ENCODE measurements around the gene THEMIS2. TPM values are rescaled to one million over a fixed set of nuclear protein-coding genes. Genes with fewer than 3 reads are reported as not detected.

The THEMIS2 gene
- total RNA-seq, 1 donor from 2014 or later, result 21.9 TPM

GRCh38 chr1:27858949-27859576 is 13.3 kb upstream of the THEMIS2 start:
- Histone ChIP-seq H3K4me3 (no peak overlapping the region), H3K27me3 (no peaks in the 10 kb centered on the region), H3K4me1 (peaks cover 13% of the 10 kb centered on the region), H3K27ac (no peak overlapping the region), H3K9me3 (no peaks in the 10 kb centered on the region), H3K36me3 (no peaks in the 10 kb centered on the region)
- intact Hi-C loops (cut with DNase I), result no loop called here
- DNase-seq (ENCODE audit: extremely low spot score in 2 of 2), result no peak
- no peak for TF ChIP-seq POLR2AphosphoS5 (IDR thresholded peaks at IDR 0.05; ENCODE audit: insufficient read depth in 1 of 2, low read depth in 1 of 2)

- TF ChIP-seq POLR2A (IDR thresholded peaks at IDR 0.05) (no peak), CTCF (IDR thresholded peaks at IDR 0.05) (no peak), POLR2AphosphoS5 (IDR thresholded peaks at IDR 0.05; ENCODE audit: insufficient read depth in 1 of 2, low read depth in 1 of 2) (no peak)
- no peaks in the 10 kb centered on the region for H3K36me3 ChIP-seq
- intact Hi-C loops (cut with DNase I), result loop anchor here (10.0 kb wide), 1 partner anchor 123 kb away; no protein-coding TSS in a partner anchor
These were observed 10.9 kb upstream of the THEMIS2 start for GRCh38 chr1:27861436-27861835.

GRCh38 chr1:27862004-27862403 is 10.3 kb upstream of the THEMIS2 start:
- peaks cover 13% of the 10 kb centered on the region for H3K4me1 ChIP-seq
- intact Hi-C loops (cut with DNase I), result loop anchor here (10.0 kb wide), 1 partner anchor 123 kb away; no protein-coding TSS in a partner anchor
- no peaks in the 10 kb centered on the region for H3K9me3 ChIP-seq
- DNase-seq (ENCODE audit: extremely low spot score in 2 of 2), result no peak
- H3K27ac ChIP-seq, result no peak overlapping the region
- no peaks in the 10 kb centered on the region for H3K36me3 ChIP-seq
- H3K27me3 ChIP-seq, result no peaks in the 10 kb centered on the region
- TF ChIP-seq POLR2A (IDR thresholded peaks at IDR 0.05) (no peak), CTCF (IDR thresholded peaks at IDR 0.05) (no peak), POLR2AphosphoS5 (IDR thresholded peaks at IDR 0.05; ENCODE audit: insufficient read depth in 1 of 2, low read depth in 1 of 2) (no peak)
- no peak overlapping the region for H3K4me3 ChIP-seq

More at GRCh38 chr1:27861436-27861835, 10.9 kb upstream of the THEMIS2 start:
- H3K9me3 ChIP-seq, result no peaks in the 10 kb centered on the region
- H3K4me3 ChIP-seq, result no peak overlapping the region
- no peak overlapping the region for H3K27ac ChIP-seq
- no peaks in the 10 kb centered on the region for H3K27me3 ChIP-seq
- peaks cover 13% of the 10 kb centered on the region for H3K4me1 ChIP-seq
- no peak for DNase-seq (ENCODE audit: extremely low spot score in 2 of 2)

- TF ChIP-seq POLR2A (IDR thresholded peaks at IDR 0.05) (no peak), POLR2AphosphoS5 (IDR thresholded peaks at IDR 0.05; ENCODE audit: insufficient read depth in 1 of 2, low read depth in 1 of 2) (no peak), CTCF (IDR thresholded peaks at IDR 0.05) (no peak)
- DNase-seq (ENCODE audit: extremely low spot score in 2 of 2), result no peak
- H3K36me3 ChIP-seq, result no peaks in the 10 kb centered on the region
- intact Hi-C loops (cut with DNase I), result loop anchor here (10.0 kb wide), 1 partner anchor 122 kb away; no protein-coding TSS in a partner anchor
- H3K4me1 ChIP-seq, result peaks cover 13% of the 10 kb centered on the region
- no peak overlapping the region for H3K27ac ChIP-seq
- no peaks in the 10 kb centered on the region for H3K9me3 ChIP-seq
- no peak overlapping the region for H3K4me3 ChIP-seq
- no peaks in the 10 kb centered on the region for H3K27me3 ChIP-seq
These were observed 9.4 kb upstream of the THEMIS2 start for GRCh38 chr1:27862671-27863537.

- Histone ChIP-seq H3K27ac (no peak overlapping the region), H3K4me3 (no peak overlapping the region)
- intact Hi-C loops (cut with DNase I), result loop anchor here (10.0 kb wide), 1 partner anchor 121 kb away; no protein-coding TSS in a partner anchor
These were observed 8.8 kb upstream of the THEMIS2 start for GRCh38 chr1:27863538-27863915.

More at GRCh38 chr1:27863538-27863915, 8.8 kb upstream of the THEMIS2 start:
- H3K4me1 ChIP-seq, result peaks cover 11% of the 10 kb centered on the region
- no peaks in the 10 kb centered on the region for H3K36me3 ChIP-seq
- H3K27me3 ChIP-seq, result no peaks in the 10 kb centered on the region
- no peak for DNase-seq (ENCODE audit: extremely low spot score in 2 of 2)
- no peak for TF ChIP-seq CTCF (IDR thresholded peaks at IDR 0.05)
- TF ChIP-seq POLR2AphosphoS5 (IDR thresholded peaks at IDR 0.05; ENCODE audit: insufficient read depth in 1 of 2, low read depth in 1 of 2), result no peak
- TF ChIP-seq POLR2A (IDR thresholded peaks at IDR 0.05), result no peak
- H3K9me3 ChIP-seq, result no peaks in the 10 kb centered on the region

All from vagina (tissue), 2 donors.